Activated naive CD4-positive, alpha-beta T cell treated with Interleukin-2 at 50 U/mL for 16 hours (primary cell): Measurements from ENCODE around the gene ATP5F1E.

Source experiments
- DNase-seq: peaks from one replicate; pipeline ENCODE4 v3.0.0-alpha.2; 2020

The ATP5F1E gene

DNA sequence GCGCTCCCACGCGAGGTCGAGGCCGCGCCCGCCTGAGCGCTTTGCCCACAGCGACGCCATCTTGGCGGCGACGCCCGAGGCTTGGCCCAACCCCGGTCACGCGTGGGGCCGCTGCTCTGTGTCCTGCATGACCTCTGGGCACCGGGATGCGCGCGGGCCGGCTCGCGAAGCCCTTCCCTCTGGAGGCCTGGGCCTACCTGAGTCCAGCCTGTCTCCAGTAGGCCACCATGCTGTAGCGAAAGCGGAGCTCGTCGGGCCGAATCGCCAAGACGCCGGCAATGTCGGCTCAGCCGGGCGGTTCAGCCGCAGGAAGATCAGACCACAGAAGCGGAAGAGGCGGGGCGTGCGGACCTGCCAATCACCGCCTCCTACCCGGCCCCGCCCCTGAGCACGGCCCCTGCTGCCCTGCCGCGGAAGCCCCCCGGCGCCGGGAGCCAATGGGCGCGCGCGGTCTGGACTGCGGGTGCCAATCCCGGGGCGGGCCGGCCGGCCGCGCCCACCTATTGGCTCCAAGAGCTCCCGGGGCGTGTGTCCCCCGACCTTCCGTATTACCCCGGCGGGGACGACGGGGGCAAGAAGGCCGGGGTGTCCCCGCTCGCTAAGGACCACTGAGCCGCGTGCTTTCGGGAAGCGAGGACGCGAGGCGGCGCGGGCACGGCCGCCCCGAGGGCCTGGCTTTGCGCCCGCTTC, at the start of gene ATP5F1E:
Gene ATP5F1E, minus strand, starts transcription at position 313 of the 690 bp plus-strand sequence. Its CDS starts 84 bp downstream, at position 229.
- peak; percentile 96 for DNase-seq

DNA sequence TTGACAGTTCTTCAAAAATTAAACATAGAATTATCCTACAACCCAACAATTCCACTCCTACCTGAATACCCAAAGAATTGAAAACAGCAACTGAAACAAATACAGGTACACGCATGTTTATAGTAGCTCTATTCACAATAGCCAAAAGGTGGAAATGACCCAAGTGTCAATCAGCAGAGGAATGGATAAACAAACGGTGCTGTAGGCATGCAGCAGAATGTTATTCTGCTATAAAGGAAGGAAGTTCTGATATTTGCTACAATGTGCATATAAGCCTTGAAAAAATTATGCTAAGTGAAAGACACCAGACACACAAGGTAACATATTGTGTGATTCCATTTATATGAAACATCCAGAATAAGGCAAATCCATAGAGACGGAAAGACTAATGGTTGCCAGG, 48.9 kb upstream of the ATP5F1E start:
- no peak for DNase-seq

DNA sequence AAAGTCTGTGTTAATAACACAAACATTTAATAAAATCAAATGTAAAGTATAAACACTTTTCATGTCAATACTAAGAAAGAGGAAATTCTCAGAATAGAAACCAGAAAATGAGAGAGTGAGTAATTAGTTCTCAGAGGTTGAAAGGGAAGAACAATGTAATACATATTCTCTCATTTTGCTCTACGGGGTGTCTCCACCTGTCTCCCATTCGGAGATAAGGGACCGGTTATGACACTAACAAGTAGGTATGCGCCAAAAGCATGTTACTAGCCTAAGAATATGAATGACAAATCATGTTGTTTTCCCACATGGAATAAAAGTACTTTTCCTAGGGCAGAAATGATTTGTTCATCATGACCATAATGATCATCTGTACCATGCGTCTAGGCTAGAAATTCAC, 46.1 kb upstream of the ATP5F1E start:
- DNase-seq: no peak

DNA sequence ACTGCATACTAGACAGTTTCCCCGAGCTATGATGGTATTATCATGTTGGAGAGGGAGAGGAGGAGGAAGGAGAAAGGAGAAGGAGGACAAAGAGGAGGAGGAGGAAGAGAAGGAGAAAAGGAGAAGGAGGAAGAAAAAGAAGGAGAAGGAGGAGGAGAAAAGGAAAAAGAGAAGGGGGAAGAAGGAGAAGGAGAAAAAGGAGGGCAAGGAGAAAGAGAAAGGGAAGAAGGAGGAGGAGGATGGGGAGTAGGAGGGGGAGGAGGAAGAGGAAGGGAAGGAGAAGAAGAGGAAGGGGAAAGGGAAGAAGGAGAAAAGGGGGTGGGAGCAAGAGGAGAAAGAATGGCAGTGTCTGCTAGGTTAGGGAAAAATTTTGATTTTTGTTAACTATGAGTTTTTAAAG, 45.6 kb upstream of the ATP5F1E start:
- DNase-seq: no peak

DNA sequence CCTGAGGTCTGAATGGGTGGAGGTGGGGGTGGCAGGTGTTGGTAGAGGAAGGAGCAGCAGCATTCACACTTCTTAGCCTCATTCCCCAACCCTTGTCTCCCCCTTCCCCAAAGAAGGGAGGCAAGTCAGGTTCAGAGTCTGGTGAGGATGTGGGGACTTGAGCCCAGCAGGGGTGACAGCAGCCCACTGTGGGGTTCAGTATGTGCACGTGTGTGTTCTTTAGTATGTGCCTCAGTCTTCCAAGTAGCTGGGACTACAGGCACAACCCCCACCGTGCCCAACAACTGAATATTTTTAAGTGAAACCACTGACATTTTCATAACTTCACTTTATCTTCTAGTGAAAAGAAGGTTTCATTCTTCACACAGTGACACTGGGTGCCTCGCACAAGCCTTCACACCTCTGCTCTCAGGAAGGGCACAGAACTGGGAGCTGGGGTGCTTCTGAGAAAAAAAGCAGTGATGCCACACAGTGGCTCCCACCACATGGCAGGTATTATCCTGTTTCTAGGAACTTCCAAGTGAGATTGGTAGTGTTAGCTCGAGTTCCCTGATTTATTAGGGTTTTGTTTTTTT, 43.9 kb upstream of the ATP5F1E start:
- no peak for DNase-seq

DNA sequence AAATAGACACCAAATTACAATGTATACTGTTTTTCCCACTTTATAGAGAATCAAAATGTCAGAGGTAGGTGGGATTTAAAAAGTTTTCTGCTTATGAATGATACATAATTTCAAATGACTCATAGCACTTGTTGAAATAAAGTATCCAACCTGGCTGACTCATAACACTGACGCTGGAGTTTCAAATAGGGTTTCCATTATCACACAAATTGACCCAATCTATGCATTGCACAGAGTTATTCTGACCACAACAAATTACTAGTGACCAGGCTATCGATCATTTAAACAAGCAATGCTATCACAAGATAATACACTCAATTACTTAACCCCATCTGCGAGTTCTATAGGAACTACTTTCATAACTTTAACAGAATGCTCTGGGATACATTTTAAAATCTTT, 42.3 kb upstream of the ATP5F1E start:
- DNase-seq: no peak

DNA sequence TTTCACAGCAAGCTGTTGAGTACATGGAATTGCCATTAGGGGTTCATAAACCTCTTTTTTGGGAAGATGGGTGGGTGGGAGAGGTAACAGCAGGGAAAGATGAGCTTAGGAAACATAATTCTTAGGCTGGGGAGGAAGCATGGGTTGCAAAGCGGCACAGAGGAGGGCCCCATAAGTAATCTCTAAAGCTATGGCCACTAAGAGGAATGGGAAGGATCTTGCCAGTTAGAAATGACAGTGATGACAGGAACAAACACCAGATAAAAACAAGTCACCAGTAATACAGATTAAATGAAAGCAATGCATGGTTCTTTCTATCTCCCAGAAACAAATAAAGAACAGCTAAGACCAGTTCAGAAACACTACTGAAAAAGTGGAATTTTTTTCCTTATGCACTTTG, 41.4 kb upstream of the ATP5F1E start:
- no peak for DNase-seq

DNA sequence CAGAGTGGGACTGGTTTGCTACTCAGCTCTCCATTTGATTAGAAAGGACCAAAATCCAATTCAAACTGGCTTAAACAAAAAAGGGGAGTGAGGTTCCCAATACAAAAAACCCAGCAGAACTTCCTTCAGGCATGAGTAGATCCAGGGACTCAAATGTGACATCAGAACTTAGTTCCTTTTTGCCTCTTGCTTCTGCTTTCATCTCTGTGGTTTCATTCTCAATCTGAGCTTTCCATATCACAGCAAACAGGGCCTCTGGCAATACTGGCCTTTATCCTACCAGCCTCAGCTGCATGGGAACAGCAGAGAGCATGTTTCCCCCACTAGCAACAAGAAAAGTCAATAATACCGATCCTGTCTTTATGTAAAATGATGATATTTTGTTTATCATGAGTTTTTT, 39.1 kb upstream of the ATP5F1E start:
- no peak for DNase-seq

DNA sequence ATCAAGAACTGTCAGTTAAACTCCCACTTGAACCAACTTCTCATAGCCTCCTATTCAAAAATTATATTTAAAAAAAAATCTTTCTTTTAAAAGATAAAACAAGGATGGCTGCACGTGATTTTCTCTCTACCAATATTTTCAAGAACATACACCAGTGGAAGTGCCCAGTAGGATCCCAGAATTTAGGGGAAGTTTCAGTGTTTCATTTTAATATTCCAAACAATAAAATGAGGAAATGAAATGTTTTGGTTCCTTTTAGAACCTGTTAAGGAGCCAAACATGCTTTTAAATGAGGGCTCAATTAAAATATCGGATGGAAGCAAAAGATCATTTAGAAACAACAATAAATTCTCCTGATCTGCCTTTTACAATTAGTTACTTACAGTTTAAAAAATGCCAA, 36.9 kb upstream of the ATP5F1E start:
- no peak for DNase-seq

DNA sequence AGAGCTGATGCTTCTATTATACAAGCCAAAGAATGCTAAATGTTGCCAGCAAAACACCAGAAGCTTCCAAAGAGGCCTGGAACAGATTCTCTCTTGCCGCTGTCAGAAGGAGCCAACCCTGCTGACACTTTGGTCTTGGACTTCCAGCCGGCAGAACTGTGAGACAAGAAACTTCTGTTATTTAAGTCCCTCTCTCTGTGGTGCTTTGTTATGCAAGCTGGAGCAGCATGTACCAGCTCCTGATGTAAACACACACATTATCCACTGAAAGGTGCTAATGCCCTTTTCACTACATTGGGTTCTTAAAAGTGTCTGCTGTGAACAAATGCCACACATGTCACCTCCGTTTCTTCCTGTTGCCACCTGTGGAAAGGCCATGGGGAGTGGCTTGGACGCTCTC, 36.4 kb upstream of the ATP5F1E start:
- no peak for DNase-seq

DNA sequence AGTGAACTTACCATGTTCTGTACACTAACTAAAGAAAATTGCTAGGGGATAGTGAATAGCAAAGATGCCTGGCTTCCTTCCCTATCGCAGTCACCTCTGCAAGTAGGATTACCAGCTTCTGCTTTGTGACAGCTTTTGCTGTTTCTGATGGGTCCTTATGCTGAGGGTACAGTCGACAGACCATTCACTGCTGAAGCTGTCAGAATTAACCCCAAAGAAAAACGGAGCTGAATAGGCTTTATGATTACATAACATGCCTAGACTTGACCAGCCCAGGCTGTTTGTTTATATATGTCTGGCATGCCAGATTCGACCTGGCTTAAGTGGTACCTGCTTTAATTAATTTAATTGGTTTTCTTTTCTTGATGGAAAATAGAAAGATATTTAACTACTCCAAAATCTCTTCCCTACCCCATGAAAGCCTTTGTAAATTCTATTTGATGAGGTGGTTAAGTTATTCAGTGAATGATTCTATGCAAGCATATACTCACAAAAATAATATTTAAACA, 32.1 kb upstream of the ATP5F1E start:
- DNase-seq: no peak

DNA sequence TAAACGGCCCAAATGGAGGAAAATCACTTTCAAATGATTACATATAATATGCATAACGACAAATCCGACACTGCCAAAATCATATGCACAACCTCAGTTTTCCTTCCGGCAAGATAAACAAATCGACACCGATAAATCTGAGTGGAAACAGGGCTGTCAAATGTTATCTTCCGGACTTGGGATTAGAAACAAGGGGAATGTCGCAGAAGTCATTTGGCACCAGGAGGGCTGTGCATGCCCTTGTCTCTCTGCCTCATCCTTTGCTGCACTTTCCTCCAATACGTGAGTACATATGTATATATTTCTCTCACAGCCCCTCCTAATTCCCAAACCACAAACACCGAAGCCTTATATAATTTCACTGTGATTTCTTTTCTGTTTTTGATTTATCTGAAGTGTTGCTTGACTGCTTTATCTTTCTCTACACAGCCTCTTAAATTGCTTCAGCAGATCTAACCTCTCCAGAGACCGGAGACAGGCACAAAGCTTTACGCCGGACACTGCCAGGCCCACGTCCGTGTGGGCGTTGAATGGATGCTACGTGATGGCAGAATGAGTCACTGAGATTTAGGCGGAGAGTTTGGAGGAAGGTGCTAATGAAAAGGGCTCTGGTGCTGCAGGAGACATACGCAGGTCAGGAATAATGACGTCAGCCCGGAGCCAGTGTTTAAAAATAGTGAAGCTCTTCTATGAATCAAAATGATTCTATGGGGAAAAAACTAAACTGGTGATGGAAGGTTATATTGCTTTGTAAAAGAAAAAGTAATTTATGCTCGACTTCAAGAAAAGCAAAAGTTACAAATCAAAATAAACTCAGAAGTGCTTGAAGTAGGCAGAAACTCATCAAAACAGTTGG, 31.5 kb upstream of the ATP5F1E start:
- no peak for DNase-seq

DNA sequence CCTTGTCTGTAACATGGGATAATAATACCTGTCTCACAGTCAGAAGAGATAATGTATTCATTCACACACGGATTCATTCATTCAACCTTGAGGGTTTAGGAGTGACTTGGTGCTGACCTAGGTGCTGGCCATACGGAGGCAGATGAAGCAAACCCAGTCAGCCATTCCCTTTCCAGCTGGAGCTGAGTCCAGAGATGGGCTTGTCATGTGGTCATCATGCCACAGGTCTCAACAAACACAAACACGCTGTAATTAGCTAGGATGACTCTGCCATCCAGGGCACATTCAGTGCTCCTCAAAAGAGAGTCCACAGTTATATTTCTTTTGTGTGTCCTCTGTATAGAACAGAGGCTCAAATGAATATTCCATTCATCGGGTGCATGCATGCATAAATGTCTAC, 29.9 kb upstream of the ATP5F1E start:
- no peak for DNase-seq

DNA sequence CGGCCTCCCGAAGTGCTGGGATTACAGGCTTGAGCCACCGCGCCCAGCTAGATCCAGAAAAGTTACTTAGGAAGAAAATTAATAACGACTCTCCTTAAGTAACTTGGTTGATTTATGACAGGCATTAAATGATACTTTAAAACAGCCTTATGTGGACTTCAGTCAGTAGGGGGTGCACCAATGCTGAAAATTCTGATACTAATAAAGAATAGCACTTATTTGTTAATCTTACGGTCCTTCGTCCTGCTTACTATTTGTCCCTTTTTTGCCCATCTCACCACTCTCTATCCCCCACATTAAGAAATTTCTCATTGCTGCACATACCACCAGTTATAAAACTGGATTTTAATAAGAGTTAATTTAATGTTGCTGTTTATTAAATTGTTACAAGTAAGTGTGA, 23.2 kb upstream of the ATP5F1E start:
- no peak for DNase-seq

DNA sequence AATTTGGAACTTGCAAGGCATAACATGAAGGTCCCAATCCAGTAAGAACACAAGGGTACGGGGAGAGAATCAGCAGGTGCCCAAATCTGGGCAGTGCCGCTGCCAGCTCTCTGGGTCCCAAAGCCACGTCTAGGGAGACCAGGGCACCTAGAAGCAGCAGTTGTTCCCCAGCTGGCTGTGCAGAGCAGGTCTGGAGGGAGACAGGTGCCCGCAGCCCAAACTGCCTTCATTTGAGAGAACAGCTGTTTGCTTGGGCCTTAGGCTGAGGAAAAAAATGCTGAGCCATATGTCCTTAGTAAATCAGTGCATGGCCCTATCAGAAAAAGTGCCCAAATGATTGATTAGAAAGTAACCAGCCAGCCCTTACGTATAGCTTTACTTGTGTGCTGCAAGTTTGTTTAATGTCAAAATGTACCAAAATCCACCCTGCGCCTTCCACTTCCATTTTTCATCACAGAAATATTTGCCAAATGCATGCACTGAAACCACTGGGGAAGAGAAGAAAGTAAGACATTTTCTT, 19.6 kb upstream of the ATP5F1E start:
- no peak for DNase-seq

DNA sequence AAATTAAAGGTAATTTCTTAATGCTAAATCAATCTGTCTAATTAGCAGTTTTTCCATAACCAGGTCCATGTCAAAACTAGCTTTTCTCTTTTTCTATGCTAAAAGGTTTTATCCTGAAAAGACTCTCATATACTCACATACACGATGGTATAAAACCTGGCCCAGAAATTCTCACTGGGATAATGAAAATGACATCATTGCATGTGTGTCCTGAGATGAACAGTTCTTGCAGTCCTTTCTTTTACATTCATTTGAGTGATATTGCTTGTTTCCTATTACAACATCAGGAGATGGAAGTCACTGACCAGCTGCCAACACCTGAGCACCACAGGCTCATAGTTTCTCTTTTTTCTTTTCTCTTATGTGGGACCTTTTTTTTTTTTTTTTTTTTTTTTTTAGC, 18.3 kb upstream of the ATP5F1E start:
- no peak for DNase-seq

DNA sequence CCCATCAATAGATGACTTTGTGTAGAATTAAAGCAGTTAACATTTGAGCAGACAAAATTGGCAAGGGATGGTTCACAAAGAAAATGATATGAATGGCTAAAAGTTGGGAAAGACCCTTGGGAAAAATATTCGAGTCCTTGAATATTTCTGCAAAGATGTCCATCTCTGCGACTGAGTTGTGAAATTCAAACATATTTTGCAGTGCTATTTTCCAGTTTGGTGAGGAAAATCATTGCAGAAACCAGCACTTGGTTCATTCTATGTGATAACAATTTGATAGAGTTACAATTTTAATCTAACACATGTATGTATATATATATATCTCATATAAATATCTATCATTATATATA, 16.5 kb upstream of the ATP5F1E start:
- no peak for DNase-seq

DNA sequence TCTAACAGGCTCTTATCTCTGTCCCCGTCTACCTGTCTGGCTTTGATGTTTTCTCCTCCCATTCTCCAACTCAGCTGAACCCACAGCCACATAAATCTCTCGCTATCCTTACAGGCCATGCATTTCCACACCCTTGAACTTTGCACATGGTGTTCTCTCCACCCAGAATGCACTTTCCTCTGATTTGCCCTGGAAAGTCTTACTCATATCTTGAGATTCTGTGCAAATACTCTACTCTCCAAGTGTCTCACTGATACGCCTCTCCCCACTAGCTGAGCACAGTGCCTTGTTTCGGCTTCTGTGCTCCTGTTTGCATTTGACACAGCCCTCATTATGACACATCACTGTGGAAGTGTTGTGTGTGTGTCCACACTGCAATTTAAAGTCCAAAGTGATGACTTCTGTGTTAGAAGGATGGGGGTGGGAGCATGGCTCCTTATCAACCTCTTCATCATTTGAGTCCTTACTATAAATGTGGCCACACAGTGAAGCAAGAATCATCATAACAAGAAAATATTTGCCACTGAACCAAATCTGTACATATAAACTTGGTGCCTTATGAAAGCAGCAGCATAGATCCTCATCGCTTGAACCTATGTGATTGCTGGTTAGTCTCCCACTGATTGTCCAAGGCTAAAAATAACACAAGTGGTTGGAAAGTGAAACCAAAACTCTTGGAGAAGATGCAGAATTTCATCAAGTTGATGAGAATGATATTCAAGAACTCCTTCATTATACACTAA, 16.0 kb upstream of the ATP5F1E start:
- peak; percentile 25 for DNase-seq

DNA sequence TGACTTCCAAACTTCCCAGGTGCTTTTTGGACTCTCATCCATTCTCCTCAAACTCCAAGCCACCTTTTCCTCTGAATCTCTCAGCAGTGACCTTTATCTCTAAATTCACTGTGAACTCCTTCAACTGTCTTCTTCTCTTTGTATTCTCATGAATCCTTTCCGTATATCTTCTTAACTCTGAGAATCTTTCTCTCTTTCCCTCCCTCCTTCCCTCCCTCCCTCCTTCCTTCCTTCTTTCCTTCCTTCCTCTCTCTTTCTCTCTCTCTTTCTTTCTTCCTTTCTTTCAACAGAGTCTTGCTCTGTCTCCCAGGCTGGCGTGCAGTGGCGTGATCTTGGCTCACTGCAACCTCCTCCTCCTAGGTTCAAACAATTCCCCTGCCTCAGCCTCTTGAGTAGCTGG, 14.7 kb upstream of the ATP5F1E start:
- DNase-seq: no peak

DNA sequence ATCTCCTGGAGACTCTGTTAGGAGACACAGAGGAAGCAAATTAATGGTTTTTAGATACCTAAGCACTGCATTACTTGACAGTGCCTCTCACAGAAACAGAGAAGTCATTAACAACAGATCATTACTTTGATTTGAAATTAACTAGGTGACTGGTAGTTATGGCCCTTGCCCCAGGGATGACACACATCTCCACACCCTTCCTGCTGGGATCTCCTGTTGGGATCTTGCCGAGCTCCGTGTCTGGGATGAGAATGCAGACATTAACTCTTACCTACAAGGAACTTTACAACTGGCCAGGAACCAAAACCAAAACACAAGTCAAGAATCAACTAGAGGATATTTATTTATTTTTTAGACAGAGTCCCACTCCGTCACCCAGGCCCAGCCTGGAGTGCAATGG, 12.7 kb upstream of the ATP5F1E start:
- DNase-seq: no peak

DNA sequence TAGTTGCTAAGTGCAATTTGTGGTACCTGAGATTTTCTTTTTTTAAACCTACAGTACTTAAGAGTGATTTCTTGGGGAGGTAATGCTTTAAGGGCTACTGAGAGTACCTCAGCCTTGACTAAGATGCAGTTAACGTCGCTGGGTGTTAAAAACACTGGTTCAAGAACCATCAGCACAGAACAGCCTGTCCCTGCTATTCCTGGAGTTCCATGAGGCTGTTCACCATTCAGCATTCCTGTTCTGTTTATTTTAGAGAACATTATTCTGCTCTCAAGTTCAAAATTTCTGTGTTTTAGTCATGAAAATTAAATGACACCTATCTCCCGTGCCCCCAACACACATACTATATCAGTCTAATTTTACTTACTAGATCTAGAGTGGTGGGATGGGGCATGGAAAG, 12.2 kb upstream of the ATP5F1E start:
- DNase-seq: no peak

DNA sequence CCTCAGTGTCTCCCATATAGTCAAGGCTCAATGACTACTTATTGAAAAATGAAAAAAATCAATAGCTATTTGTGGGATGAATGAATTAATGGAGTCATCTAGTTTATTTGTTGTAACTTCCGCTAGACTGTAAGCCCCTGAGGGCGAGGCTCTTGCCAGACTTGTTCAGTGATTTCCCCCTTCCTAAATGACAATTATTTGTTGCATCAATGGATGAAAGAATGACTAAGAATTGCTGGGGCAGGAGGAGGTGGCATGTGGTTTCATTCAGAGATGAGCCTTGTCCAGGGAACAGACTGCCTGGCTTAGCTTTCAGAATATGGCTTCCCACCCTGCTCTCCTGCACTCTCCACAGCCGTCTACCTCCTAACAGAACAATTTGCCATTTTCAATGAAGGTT, 11.6 kb upstream of the ATP5F1E start:
- no peak for DNase-seq
